HEK293T (cell line): ENCODE data around the gene SNAI3.

Experiments
- CTCF ChIA-PET: fragments of 350-600 bp; formaldehyde crosslinking; extraction: SDS; loops from one replicate; lab custom pipeline; 2021; ENCODE audit warnings: antibody characterized with exemption, inconsistent platforms; lab: Yijun Ruan, JAX
- POLR2A ChIA-PET: fragments of 350-600 bp; formaldehyde crosslinking; extraction: SDS; loops from one replicate; lab custom pipeline; 2020; ENCODE audit warnings: antibody characterized with exemption, inconsistent platforms; lab: Yijun Ruan, JAX
- DNase-seq: peaks from one replicate; pipeline ENCODE4 v3.0.0; 2012; ENCODE audit warnings: mixed read lengths; ENCODE audit errors: extremely low spot score
- ARNT ChIP-seq: fragments of 450-650 bp; IDR thresholded peaks from 2 replicates; pipeline ENCODE4 v1.6.1; 2017; ENCODE audit warnings: mild to moderate bottlenecking
- BHLHE40 ChIP-seq: fragments of 450-650 bp; IDR thresholded peaks from 2 replicates; pipeline ENCODE4 v1.6.1; 2016; ENCODE audit warnings: mild to moderate bottlenecking, moderate library complexity, borderline replicate concordance
- CTBP1 ChIP-seq: fragments of 450-650 bp; IDR thresholded peaks from 2 replicates; pipeline ENCODE4 v1.6.1; 2016; ENCODE audit warnings: borderline replicate concordance
- ELF4 ChIP-seq: fragments of 450-650 bp; IDR thresholded peaks from 2 replicates; pipeline ENCODE4 v1.6.1; 2017; ENCODE audit warnings: antibody characterized with exemption
- FOXA1 ChIP-seq: fragments of 450-650 bp; IDR thresholded peaks from 2 replicates; pipeline ENCODE4 v1.6.1; 2016; ENCODE audit warnings: mild to moderate bottlenecking
- FOXK2 ChIP-seq: fragments of 450-650 bp; IDR thresholded peaks from 2 replicates; pipeline ENCODE4 v1.6.1; 2016; ENCODE audit warnings: mild to moderate bottlenecking
- FOXM1 ChIP-seq: fragments of 450-650 bp; IDR thresholded peaks from 2 replicates; pipeline ENCODE4 v1.6.1; 2017; ENCODE audit warnings: mild to moderate bottlenecking, borderline replicate concordance
- HDGF ChIP-seq: fragments of 450-650 bp; IDR thresholded peaks from 2 replicates; pipeline ENCODE4 v1.6.1; 2017; ENCODE audit warnings: antibody characterized with exemption, borderline replicate concordance
- L3MBTL2 ChIP-seq: fragments of 450-650 bp; conservative IDR thresholded peaks from 2 replicates; pipeline ENCODE4 v1.6.1; 2016; ENCODE audit warnings: mild to moderate bottlenecking
- LEF1 ChIP-seq: fragments of 450-650 bp; IDR thresholded peaks from 2 replicates; pipeline ENCODE4 v1.6.1; 2017; ENCODE audit warnings: mild to moderate bottlenecking, borderline replicate concordance
- NFRKB ChIP-seq: fragments of 450-650 bp; IDR thresholded peaks from 2 replicates; pipeline ENCODE4 v1.6.1; 2016; ENCODE audit warnings: mild to moderate bottlenecking, moderate library complexity
- PKNOX1 ChIP-seq: fragments of 450-650 bp; IDR thresholded peaks from 2 replicates; pipeline ENCODE4 v1.6.1; 2016
- SP1 ChIP-seq: fragments of 450-650 bp; IDR thresholded peaks from 2 replicates; pipeline ENCODE4 v1.6.1; 2017
- SUZ12 ChIP-seq: fragments of 450-650 bp; IDR thresholded peaks from 2 replicates; pipeline ENCODE4 v1.6.1; 2016; ENCODE audit warnings: mild to moderate bottlenecking
- TARDBP ChIP-seq: fragments of 450-650 bp; IDR thresholded peaks from 2 replicates; pipeline ENCODE4 v1.6.1; 2016
- ZNF384 ChIP-seq: fragments of 450-650 bp; IDR thresholded peaks from 2 replicates; pipeline ENCODE4 v1.6.1; 2016

SNAI3 gene

DNA sequence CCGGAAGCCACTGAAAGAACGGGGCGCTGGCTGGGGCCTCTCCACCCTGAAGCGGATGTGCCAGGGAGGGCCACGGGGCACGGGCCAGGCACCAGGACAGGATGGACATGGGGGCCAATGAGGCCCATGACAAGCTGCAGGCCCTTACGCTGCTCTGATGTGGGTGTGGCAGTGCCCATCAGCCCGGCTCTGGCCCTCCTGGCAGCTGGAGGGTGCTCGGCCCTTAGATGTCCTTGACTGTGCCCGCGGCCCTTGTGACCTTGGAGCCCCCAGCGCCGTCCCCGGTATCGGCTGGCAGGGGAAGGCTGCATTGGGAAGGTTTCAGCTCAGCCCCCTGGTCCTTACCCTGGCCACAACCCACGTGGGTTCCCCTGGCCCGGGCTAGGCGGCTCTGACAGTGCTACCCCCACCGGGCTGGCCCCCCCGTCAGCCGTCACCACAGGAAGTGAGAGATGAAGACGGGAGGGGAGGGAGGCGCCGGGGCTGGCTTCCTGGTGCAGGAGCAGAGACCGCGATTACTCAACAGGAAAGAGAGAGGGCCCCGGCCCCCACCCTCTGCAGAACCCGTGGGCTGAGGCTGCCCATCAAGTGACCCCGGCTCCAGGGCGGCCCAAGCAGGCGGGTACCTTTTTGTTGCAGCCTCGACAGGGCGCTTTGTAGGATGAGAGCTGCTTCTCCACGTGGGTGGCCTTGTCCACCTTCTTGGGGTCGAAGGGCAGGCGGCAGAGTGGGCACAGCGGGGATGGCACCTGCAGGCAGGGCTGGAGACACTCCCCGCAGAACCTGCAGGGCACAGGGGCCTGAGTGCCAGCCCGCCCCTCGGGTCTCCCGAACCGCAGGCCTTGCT lies 14.6 kb upstream of the SNAI3 start:
- ChIA-PET CTCF (no interaction called here), POLR2A (interaction anchor here (0.5 to 0.8 kb wide), 3 partner anchors 10 to 38 kb away, joined by 3 to 4 read pairs (median 3); partner anchors contain the start of gene MVD)
- DNase-seq, result no peak

GRCh38 chr16:88700322-88700635 lies 14.0 kb upstream of the SNAI3 start:
- CTCF ChIA-PET, result no interaction called here
- POLR2A ChIA-PET, result interaction anchor here (0.8 kb wide), 1 partner anchor 37 kb away, joined by 3 read pairs; the partner anchor contains the start of gene MVD
- DNase-seq, result no peak
- no peak for TF ChIP-seq ZNF384
- no peak for TF ChIP-seq CTBP1
- no peak for TF ChIP-seq PKNOX1
- no peak for TF ChIP-seq BHLHE40
- no peak for TF ChIP-seq LEF1
- TF ChIP-seq L3MBTL2, result no peak
- no peak for TF ChIP-seq SP1
- no peak for TF ChIP-seq FOXM1
- no peak for TF ChIP-seq TARDBP
- TF ChIP-seq FOXA1, result no peak
- TF ChIP-seq ARNT, result no peak
- TF ChIP-seq HDGF, result no peak
- no peak for TF ChIP-seq ELF4
- TF ChIP-seq SUZ12, result no peak
- no peak for TF ChIP-seq NFRKB

More for the DNA sequence above, 14.6 kb upstream of the SNAI3 start:
- TF ChIP-seq TARDBP, result no peak
- TF ChIP-seq NFRKB, result no peak
- TF ChIP-seq FOXM1, result no peak
- no peak for TF ChIP-seq SUZ12
- no peak for TF ChIP-seq PKNOX1
- TF ChIP-seq LEF1, result no peak
- TF ChIP-seq SP1, result no peak
- no peak for TF ChIP-seq ZNF384
- no peak for TF ChIP-seq FOXA1

- no peak for TF ChIP-seq PKNOX1
- TF ChIP-seq SP1, result no peak
- no peak for TF ChIP-seq FOXK2
- TF ChIP-seq HDGF, result no peak
- TF ChIP-seq FOXA1, result no peak
- POLR2A ChIA-PET, result no interaction called here
- no peak for DNase-seq
- CTCF ChIA-PET, result no interaction called here
Measured at GRCh38 chr16:88699180-88699579, 12.9 kb upstream of the SNAI3 start.

DNA sequence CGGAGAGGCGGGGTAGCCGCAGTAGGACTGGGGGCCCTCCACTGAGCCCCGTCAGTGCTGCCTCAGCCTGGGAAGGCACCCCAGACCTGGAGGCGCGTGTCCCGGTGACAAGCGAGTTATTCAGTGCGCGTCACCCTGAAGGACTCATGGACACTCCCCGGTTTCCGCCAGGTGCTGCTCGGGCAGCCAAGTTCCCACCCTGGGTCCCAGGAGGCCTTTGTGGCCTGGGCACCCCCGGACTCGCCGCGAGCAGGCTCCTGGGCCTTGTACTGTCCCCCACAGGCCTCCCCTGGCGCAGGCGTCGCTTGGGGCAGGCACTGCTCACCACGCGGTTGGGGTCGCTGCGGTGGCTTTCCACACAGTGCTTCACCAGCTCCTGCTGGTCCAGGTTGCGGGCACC lies 12.3 kb upstream of the SNAI3 start:
- TF ChIP-seq LEF1, result no peak
- no peak for TF ChIP-seq CTBP1
- ChIA-PET CTCF (interaction anchor here (0.6 to 0.8 kb wide), 2 partner anchors 26 to 244 kb away, joined by 3 read pairs; no protein-coding TSS in a partner anchor), POLR2A (no interaction called here)
- no peak for DNase-seq

DNA sequence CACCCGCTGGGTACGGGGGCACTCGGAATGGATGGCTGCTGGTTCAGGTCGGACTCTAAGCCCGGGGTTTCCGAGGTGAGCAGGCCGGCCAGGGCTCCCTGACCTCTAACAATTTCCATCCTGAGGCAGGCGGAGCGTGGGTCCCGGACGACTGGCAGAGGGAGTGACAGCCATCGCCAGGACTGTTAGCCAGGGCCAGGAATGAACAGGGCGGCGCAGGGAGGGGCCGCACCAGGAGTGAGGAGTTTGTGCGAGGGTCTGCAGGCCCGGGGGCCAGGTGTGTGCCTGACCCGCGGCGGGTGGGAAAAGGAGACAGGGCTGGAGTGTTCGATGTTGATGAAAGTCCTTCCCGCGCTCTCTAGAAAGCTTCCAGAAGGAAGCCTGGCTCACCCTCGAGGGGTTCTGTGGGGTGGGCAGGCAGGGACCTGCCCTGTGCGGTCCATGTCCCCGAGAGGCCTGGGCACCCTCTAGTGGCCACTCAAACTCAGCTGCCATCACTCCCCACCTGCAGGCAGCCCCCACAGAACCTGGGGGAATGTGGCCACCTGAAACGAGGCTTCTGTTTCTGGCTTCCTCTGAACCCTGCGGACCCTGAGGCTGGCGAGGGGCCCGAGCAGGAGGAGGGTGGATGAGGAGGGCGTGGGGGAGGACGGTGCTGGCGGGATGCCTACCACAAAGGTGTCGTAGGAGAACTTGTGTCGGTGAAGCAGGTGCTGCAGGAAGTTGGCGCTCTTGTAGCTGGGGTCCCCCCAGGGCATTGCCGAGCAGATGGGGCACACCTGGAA lies 11.7 kb upstream of the SNAI3 start:
- no peak for DNase-seq
- ChIA-PET CTCF (interaction anchor here (0.6 to 0.8 kb wide), 2 partner anchors 25 to 244 kb away, joined by 3 read pairs; no protein-coding TSS in a partner anchor), POLR2A (no interaction called here)
- TF ChIP-seq FOXA1, result no peak
- TF ChIP-seq ELF4, result no peak
- TF ChIP-seq ZNF384, result no peak
- TF ChIP-seq SUZ12, result no peak
- no peak for TF ChIP-seq ARNT
- TF ChIP-seq FOXK2, result no peak
- no peak for TF ChIP-seq L3MBTL2
- no peak for TF ChIP-seq NFRKB
- TF ChIP-seq FOXM1, result no peak
- TF ChIP-seq TARDBP, result no peak
- TF ChIP-seq LEF1, result no peak
- TF ChIP-seq SP1, result no peak

GRCh38 chr16:88697116-88697830 lies 11.0 kb upstream of the SNAI3 start:
- no peak for TF ChIP-seq ZNF384
- no peak for TF ChIP-seq SP1
- no peak for TF ChIP-seq LEF1
- no peak for TF ChIP-seq HDGF
- TF ChIP-seq FOXM1, result no peak
- CTCF ChIA-PET, result no interaction called here
- DNase-seq, result no peak
- POLR2A ChIA-PET, result no interaction called here
